Measurements from ENCODE around the gene SYCP1. TPM values are rescaled to one million over a fixed set of nuclear protein-coding genes. Genes with fewer than 3 reads are reported as not detected.
"Not testable (repeated sequence)": the region's sequence is repeated elsewhere in the genome, so short reads cannot be mapped to it uniquely, and the experiment has no call there.

The SYCP1 gene, protein sequence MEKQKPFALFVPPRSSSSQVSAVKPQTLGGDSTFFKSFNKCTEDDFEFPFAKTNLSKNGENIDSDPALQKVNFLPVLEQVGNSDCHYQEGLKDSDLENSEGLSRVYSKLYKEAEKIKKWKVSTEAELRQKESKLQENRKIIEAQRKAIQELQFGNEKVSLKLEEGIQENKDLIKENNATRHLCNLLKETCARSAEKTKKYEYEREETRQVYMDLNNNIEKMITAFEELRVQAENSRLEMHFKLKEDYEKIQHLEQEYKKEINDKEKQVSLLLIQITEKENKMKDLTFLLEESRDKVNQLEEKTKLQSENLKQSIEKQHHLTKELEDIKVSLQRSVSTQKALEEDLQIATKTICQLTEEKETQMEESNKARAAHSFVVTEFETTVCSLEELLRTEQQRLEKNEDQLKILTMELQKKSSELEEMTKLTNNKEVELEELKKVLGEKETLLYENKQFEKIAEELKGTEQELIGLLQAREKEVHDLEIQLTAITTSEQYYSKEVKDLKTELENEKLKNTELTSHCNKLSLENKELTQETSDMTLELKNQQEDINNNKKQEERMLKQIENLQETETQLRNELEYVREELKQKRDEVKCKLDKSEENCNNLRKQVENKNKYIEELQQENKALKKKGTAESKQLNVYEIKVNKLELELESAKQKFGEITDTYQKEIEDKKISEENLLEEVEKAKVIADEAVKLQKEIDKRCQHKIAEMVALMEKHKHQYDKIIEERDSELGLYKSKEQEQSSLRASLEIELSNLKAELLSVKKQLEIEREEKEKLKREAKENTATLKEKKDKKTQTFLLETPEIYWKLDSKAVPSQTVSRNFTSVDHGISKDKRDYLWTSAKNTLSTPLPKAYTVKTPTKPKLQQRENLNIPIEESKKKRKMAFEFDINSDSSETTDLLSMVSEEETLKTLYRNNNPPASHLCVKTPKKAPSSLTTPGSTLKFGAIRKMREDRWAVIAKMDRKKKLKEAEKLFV
- polyA plus RNA-seq (2012; ENCODE audit: low read depth, missing spikeins) = not detected

DNA sequence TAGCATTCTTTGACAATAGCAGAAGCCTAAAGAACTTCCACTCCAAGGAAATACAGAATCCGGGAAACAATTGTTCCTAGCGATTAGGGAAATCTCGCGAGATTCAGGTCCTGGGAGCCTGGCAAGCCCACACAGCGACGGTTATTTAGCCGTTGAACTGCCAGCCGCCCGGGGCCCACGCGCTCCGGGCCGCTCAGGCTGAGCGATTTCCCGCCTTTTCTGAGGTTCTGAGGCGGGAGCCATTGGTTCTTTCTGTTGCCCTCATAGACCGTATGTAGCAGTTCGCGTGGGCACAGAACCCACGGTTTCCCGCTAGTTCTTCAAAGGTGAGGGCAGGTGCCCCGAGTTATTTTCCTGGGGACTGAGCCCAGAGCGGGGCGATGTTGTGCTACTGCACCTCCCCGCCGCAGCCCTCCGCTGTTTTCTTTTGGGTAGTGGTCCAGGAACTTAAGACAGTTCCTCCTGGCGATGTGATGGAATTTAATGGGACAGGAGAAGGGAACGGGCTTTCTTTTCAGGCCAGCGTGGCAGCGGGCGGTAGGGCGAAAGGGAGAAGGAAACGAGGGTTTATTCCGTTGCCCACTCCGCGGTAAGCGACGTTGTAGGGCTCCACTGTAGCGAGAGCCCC, at the start of gene SYCP1:
TSS of gene SYCP1 (plus strand) at position 171 of the 628 bp plus-strand sequence. CDS start 602 bp downstream, outside the sequence.
- FAIRE-seq (no peak), DNase-seq (ENCODE audit: insufficient read length, low spot score) (no peak)
- TF ChIP-seq POU2F2 (IDR thresholded peaks at IDR 0.05; ENCODE audit: low read depth, low read length) = no peak
- no peak for TF ChIP-seq SPI1 (IDR thresholded peaks at IDR 0.05; ENCODE audit: low read depth, low read length)
- no peak for TF ChIP-seq TAF1 (IDR thresholded peaks at IDR 0.05; ENCODE audit: low read depth, low read length)

DNA sequence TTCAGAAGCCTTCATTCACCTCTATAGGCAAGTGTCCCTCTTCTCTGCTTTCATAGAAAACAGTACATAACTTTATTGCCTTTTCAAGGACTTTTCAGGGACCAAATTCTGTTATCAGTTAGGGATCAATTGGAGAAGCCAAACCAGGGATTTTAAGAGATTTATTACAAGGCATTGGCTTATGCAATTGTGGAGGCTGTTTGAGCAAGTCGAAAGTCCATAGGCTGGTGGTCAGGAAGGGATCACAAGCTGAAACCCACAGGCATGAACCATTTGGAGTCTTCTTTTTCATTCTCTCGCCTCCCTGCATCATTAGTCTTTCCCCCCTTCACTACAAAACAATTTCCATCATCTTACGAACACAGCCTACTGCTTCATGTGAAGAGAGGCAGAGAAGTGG, 34.8 kb upstream of the SYCP1 start:
- TF ChIP-seq SPI1 (IDR thresholded peaks at IDR 0.05; ENCODE audit: low read depth, low read length) (no peak), TAF1 (IDR thresholded peaks at IDR 0.05; ENCODE audit: low read depth, low read length) (no peak), POU2F2 (IDR thresholded peaks at IDR 0.05; ENCODE audit: low read depth, low read length) (no peak), POLR2A (IDR thresholded peaks at IDR 0.05; ENCODE audit: low read depth, low read length) (no peak), POLR2AphosphoS5 (IDR thresholded peaks at IDR 0.05; ENCODE audit: low read depth, low read length) (no peak), PAX5 (IDR thresholded peaks at IDR 0.05; ENCODE audit: insufficient read depth, low read length, severe bottlenecking) (no peak)
- DNase-seq (ENCODE audit: insufficient read length, low spot score) (no peak), FAIRE-seq (no peak)

GRCh38 chr1:114820392-114820791, 34.3 kb upstream of the SYCP1 start:
- FAIRE-seq (no peak), DNase-seq (ENCODE audit: insufficient read length, low spot score) (no peak)
- TF ChIP-seq POU2F2 (IDR thresholded peaks at IDR 0.05; ENCODE audit: low read depth, low read length) = no peak
- no peak for TF ChIP-seq PAX5 (IDR thresholded peaks at IDR 0.05; ENCODE audit: insufficient read depth, low read length, severe bottlenecking)
- TF ChIP-seq POLR2AphosphoS5 (IDR thresholded peaks at IDR 0.05; ENCODE audit: low read depth, low read length) = no peak
- TF ChIP-seq TAF1 (IDR thresholded peaks at IDR 0.05; ENCODE audit: low read depth, low read length) = no peak
- TF ChIP-seq POLR2A (IDR thresholded peaks at IDR 0.05; ENCODE audit: low read depth, low read length) = no peak
- no peak for TF ChIP-seq SPI1 (IDR thresholded peaks at IDR 0.05; ENCODE audit: low read depth, low read length)

- FAIRE-seq (no peak), DNase-seq (ENCODE audit: insufficient read length, low spot score) (no peak)
- TF ChIP-seq PAX5 (IDR thresholded peaks at IDR 0.05; ENCODE audit: insufficient read depth, low read length, severe bottlenecking) (no peak), SPI1 (IDR thresholded peaks at IDR 0.05; ENCODE audit: low read depth, low read length) (no peak), POLR2AphosphoS5 (IDR thresholded peaks at IDR 0.05; ENCODE audit: low read depth, low read length) (no peak), TAF1 (IDR thresholded peaks at IDR 0.05; ENCODE audit: low read depth, low read length) (no peak)
These were observed 32.7 kb upstream of the SYCP1 start for GRCh38 chr1:114821978-114822377.

- FAIRE-seq (no peak), DNase-seq (ENCODE audit: insufficient read length, low spot score) (no peak)
These were observed 26.4 kb upstream of the SYCP1 start for GRCh38 chr1:114828251-114828650.

GRCh38 chr1:114830075-114830474, 24.6 kb upstream of the SYCP1 start:
- not testable (repeated sequence) for DNase-seq (ENCODE audit: insufficient read length, low spot score); FAIRE-seq

More at GRCh38 chr1:114828251-114828650, 26.4 kb upstream of the SYCP1 start:
- TF ChIP-seq POU2F2 (IDR thresholded peaks at IDR 0.05; ENCODE audit: low read depth, low read length) (no peak), SPI1 (IDR thresholded peaks at IDR 0.05; ENCODE audit: low read depth, low read length) (no peak), TAF1 (IDR thresholded peaks at IDR 0.05; ENCODE audit: low read depth, low read length) (no peak), PAX5 (IDR thresholded peaks at IDR 0.05; ENCODE audit: insufficient read depth, low read length, severe bottlenecking) (no peak), POLR2A (IDR thresholded peaks at IDR 0.05; ENCODE audit: low read depth, low read length) (no peak), POLR2AphosphoS5 (IDR thresholded peaks at IDR 0.05; ENCODE audit: low read depth, low read length) (no peak)

DNA sequence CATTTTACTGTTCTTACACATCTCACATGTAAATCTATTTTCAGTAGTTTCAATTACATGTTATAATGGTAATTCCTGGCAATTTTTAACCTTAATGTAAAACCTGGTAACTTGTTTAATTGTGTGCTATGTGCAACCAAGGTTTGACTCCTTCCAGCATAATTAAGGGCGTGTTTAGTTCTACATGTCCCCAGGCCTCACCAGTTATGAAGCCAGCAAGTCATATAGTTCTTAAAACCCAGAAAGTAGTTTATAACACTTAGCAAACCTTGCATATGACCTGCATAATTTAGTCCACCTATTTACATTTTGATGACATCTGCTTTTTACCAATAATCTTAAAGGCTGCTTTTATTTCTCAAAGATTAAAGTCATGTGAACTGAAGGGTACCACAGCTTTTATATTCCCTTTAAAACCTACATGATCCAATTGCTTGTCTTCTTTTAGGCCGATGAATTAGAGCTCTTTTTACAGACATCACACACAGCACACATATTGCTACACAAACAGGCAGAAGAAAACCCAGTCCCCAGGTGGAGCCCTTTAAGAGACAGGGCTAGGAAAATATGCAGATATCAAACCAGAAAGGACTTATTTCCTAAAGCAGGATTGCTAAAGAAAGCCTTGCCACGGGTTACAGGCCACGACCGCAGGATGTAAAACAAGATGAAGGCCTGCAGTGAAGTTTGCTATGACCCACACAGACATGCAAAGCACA, 23.2 kb upstream of the SYCP1 start:
- no peak for TF ChIP-seq PAX5 (IDR thresholded peaks at IDR 0.05; ENCODE audit: insufficient read depth, low read length, severe bottlenecking)
- TF ChIP-seq TAF1 (IDR thresholded peaks at IDR 0.05; ENCODE audit: low read depth, low read length) = no peak
- TF ChIP-seq POLR2A (IDR thresholded peaks at IDR 0.05; ENCODE audit: low read depth, low read length) = no peak
- TF ChIP-seq POU2F2 (IDR thresholded peaks at IDR 0.05; ENCODE audit: low read depth, low read length) = no peak
- no peak for TF ChIP-seq POLR2AphosphoS5 (IDR thresholded peaks at IDR 0.05; ENCODE audit: low read depth, low read length)
- TF ChIP-seq SPI1 (IDR thresholded peaks at IDR 0.05; ENCODE audit: low read depth, low read length) = no peak
- no peak for DNase-seq (ENCODE audit: insufficient read length, low spot score)
- FAIRE-seq = no peak

GRCh38 chr1:114832057-114832456, 22.6 kb upstream of the SYCP1 start:
- no peak for FAIRE-seq
- no peak for DNase-seq (ENCODE audit: insufficient read length, low spot score)
- TF ChIP-seq POLR2A (IDR thresholded peaks at IDR 0.05; ENCODE audit: low read depth, low read length) = no peak
- no peak for TF ChIP-seq SPI1 (IDR thresholded peaks at IDR 0.05; ENCODE audit: low read depth, low read length)
- TF ChIP-seq POLR2AphosphoS5 (IDR thresholded peaks at IDR 0.05; ENCODE audit: low read depth, low read length) = no peak
- TF ChIP-seq PAX5 (IDR thresholded peaks at IDR 0.05; ENCODE audit: insufficient read depth, low read length, severe bottlenecking) = no peak

DNA sequence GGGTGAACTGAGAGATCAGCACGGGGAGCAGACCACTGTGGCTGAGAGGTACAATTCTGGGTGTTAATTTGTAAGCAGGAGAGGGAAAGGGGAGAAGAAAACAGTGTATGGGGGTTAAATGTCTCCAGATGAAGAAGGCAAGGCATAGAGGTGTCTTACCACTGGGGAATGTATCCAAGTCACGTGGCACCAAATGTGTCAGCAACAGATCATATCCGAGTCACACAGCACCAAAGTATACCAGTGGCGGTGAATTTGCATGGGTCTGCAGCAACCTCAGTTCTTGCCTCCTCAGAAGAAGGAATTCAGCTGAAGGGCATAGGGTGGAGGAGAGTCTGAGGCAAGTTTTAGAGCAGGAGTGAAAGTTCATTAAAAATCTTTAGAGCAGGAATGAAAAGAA, 21.2 kb upstream of the SYCP1 start:
- TF ChIP-seq PAX5 (IDR thresholded peaks at IDR 0.05; ENCODE audit: insufficient read depth, low read length, severe bottlenecking) (no peak), TAF1 (IDR thresholded peaks at IDR 0.05; ENCODE audit: low read depth, low read length) (no peak), SPI1 (IDR thresholded peaks at IDR 0.05; ENCODE audit: low read depth, low read length) (no peak), POLR2AphosphoS5 (IDR thresholded peaks at IDR 0.05; ENCODE audit: low read depth, low read length) (no peak), POU2F2 (IDR thresholded peaks at IDR 0.05; ENCODE audit: low read depth, low read length) (no peak)
- FAIRE-seq (no peak), DNase-seq (ENCODE audit: insufficient read length, low spot score) (no peak)
